ENCODE measurements around the gene SCAMP5. TPM values are rescaled to one million over a fixed set of nuclear protein-coding genes. Genes with fewer than 3 reads are reported as not detected.
A peak's percentile ranks its signal among the peaks of the same experiment; 100 is the strongest.

The SCAMP5 gene
- total RNA-seq, 1 donor from 2014 or later: 132 TPM

DNA sequence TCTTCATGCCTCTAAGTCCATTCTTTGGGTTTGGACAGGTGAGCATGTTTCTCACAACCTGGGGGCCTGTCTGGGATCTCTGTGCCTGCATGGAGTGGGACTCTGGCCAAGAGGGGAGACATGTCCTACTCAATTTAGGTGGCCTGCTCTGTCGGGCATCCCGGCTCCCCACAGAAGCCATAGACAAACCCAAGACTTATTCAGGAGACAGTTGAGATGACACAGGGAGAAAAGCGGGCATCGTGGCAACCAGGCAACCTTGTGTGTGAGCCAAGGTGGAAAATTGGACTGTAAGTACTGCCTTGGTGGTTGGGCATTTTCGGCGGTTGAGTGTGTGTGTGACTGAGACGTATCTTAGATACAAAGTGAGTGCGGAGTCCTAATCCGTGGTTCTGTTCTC is 68.5 kb downstream of the SCAMP5 start:
- no peak overlapping the region for H3K27ac Mint-ChIP-seq (ENCODE audit: unreplicated experiment)
- TF ChIP-seq, protein P1, sequence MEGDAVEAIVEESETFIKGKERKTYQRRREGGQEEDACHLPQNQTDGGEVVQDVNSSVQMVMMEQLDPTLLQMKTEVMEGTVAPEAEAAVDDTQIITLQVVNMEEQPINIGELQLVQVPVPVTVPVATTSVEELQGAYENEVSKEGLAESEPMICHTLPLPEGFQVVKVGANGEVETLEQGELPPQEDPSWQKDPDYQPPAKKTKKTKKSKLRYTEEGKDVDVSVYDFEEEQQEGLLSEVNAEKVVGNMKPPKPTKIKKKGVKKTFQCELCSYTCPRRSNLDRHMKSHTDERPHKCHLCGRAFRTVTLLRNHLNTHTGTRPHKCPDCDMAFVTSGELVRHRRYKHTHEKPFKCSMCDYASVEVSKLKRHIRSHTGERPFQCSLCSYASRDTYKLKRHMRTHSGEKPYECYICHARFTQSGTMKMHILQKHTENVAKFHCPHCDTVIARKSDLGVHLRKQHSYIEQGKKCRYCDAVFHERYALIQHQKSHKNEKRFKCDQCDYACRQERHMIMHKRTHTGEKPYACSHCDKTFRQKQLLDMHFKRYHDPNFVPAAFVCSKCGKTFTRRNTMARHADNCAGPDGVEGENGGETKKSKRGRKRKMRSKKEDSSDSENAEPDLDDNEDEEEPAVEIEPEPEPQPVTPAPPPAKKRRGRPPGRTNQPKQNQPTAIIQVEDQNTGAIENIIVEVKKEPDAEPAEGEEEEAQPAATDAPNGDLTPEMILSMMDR (IDR thresholded peaks at IDR 0.05; ENCODE audit: unreplicated experiment): no peak
- H3K36me3 Mint-ChIP-seq (ENCODE audit: low read depth, unreplicated experiment): peaks cover 34% of the 10 kb centered on the region
- H3K4me1 Mint-ChIP-seq (ENCODE audit: unreplicated experiment): peaks cover 14% of the 10 kb centered on the region
- H3K27me3 Mint-ChIP-seq (ENCODE audit: unreplicated experiment): peaks cover 14% of the 10 kb centered on the region
- DNase-seq (ENCODE audit: low spot score): no peak
- H3K4me3 Mint-ChIP-seq (ENCODE audit: unreplicated experiment): no peak overlapping the region
- peaks cover 12% of the 10 kb centered on the region for H3K9me3 Mint-ChIP-seq (ENCODE audit: unreplicated experiment)

- peaks cover 14% of the 10 kb centered on the region for H3K27me3 Mint-ChIP-seq (ENCODE audit: unreplicated experiment)
- H3K36me3 Mint-ChIP-seq (ENCODE audit: low read depth, unreplicated experiment): peaks cover 38% of the 10 kb centered on the region
- peaks cover 12% of the 10 kb centered on the region for H3K4me1 Mint-ChIP-seq (ENCODE audit: unreplicated experiment)
- H3K27ac Mint-ChIP-seq (ENCODE audit: unreplicated experiment): no peak overlapping the region
- TF ChIP-seq, protein P1 (IDR thresholded peaks at IDR 0.05; ENCODE audit: unreplicated experiment): no peak
- no peak overlapping the region for H3K4me3 Mint-ChIP-seq (ENCODE audit: unreplicated experiment)
- DNase-seq (ENCODE audit: low spot score): no peak
- H3K9me3 Mint-ChIP-seq (ENCODE audit: unreplicated experiment): peaks cover 12% of the 10 kb centered on the region
Measured at GRCh38 chr15:75064846-75065245, 69.5 kb downstream of the SCAMP5 start.

DNA sequence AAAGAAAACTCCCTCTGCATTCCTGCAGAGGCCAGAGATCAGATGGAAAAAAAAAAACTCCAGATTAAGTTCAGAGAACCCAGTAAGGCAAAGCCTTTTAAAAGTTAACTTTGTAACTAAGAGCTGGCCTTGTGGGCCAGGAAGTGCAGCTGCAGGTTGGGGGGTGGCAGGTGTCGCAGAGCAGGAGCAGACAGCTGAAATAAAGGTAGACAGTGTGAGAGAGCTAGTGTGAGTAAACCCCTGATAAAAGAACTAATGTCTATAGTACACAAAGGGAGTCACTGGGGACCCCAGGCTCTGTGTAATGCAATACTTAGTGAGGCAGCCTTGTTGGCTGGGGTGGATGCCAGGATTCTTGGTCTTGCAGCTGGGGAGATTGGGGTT is 70.1 kb downstream of the SCAMP5 start:
- no peak for DNase-seq (ENCODE audit: low spot score)
- TF ChIP-seq, protein P1 (IDR thresholded peaks at IDR 0.05; ENCODE audit: unreplicated experiment): no peak
- H3K27ac Mint-ChIP-seq (ENCODE audit: unreplicated experiment): no peak overlapping the region

GRCh38 chr15:75065851-75066509 is 70.6 kb downstream of the SCAMP5 start:
- no peak for DNase-seq (ENCODE audit: low spot score)
- TF ChIP-seq, protein P1 (IDR thresholded peaks at IDR 0.05; ENCODE audit: unreplicated experiment): no peak
- H3K36me3 Mint-ChIP-seq (ENCODE audit: low read depth, unreplicated experiment): peaks cover 40% of the 10 kb centered on the region
- H3K27ac Mint-ChIP-seq (ENCODE audit: unreplicated experiment): no peak overlapping the region
- peak overlapping the region; percentile 70 for H3K4me3 Mint-ChIP-seq (ENCODE audit: unreplicated experiment)
- H3K4me1 Mint-ChIP-seq (ENCODE audit: unreplicated experiment): peaks cover 6% of the 10 kb centered on the region
- H3K9me3 Mint-ChIP-seq (ENCODE audit: unreplicated experiment): peaks cover 12% of the 10 kb centered on the region
- H3K27me3 Mint-ChIP-seq (ENCODE audit: unreplicated experiment): peaks cover 17% of the 10 kb centered on the region

More for the DNA sequence above, 70.1 kb downstream of the SCAMP5 start:
- peak overlapping the region; percentile 70 for H3K4me3 Mint-ChIP-seq (ENCODE audit: unreplicated experiment)
- peaks cover 12% of the 10 kb centered on the region for H3K9me3 Mint-ChIP-seq (ENCODE audit: unreplicated experiment)
- H3K4me1 Mint-ChIP-seq (ENCODE audit: unreplicated experiment): peaks cover 11% of the 10 kb centered on the region
- peaks cover 40% of the 10 kb centered on the region for H3K36me3 Mint-ChIP-seq (ENCODE audit: low read depth, unreplicated experiment)
- H3K27me3 Mint-ChIP-seq (ENCODE audit: unreplicated experiment): peaks cover 16% of the 10 kb centered on the region

DNA sequence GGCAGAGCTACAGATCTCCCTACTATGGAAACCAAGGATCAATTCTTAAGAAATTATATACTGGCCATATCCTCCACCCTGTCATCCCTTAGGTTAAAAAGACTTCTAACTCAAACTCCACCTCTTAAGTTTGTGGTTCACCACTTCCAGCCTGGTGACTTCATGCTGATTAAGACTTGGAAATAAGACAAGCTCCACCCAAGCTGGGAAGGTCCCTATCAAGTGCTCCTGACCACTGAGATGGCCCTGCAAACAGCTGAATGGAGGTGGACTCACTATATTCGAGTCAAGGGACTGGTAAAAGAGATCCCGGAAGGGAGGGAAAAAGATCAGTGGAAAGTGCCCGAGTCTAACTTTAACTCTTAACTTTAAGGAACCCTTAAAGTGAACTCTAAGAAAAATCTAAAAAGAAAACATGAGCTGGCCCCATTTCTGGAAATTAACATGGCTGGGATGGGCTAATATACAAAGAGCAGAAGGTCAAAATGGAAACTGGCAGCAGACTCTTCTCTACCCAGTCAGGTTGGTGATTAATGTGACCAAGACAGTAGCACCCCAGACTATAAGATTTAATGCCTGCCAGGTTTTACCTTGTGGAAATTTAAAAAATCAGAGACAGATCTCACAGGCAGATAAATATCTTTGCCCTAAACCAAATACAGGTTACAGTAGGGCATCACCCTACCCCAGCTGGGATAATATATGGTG is 71.9 kb downstream of the SCAMP5 start:
- H3K27ac Mint-ChIP-seq (ENCODE audit: unreplicated experiment): no peak overlapping the region
- TF ChIP-seq, protein P1 (IDR thresholded peaks at IDR 0.05; ENCODE audit: unreplicated experiment): no peak
- no peak for DNase-seq (ENCODE audit: low spot score)
- H3K4me3 Mint-ChIP-seq (ENCODE audit: unreplicated experiment): peak overlapping the region; percentile 12
- no peaks in the 10 kb centered on the region for H3K4me1 Mint-ChIP-seq (ENCODE audit: unreplicated experiment)
- H3K9me3 Mint-ChIP-seq (ENCODE audit: unreplicated experiment): peaks cover 12% of the 10 kb centered on the region
- peaks cover 46% of the 10 kb centered on the region for H3K36me3 Mint-ChIP-seq (ENCODE audit: low read depth, unreplicated experiment)
- H3K27me3 Mint-ChIP-seq (ENCODE audit: unreplicated experiment): peaks cover 19% of the 10 kb centered on the region

All from endothelial cell (in vitro differentiated cells).